Kidney (tissue), 14 donors: ENCODE measurements around the gene SPOCK1. TPM values are rescaled to one million over a fixed set of nuclear protein-coding genes. Genes with fewer than 3 reads are reported as not detected.

Experiments used
- DNase-seq, 5 donors: peaks; one replicate each; pipeline ENCODE4 v3.0.0-alpha.2; 2013 to 2020
- FAIRE-seq: peaks from 2 replicates; lab custom pipeline; 2012; peaks lifted over from hg19 to GRCh38; lab: Jason Lieb, UNC
- H3K27ac ChIP-seq, 2 donors: one replicate each; pipeline ENCODE4 v1.7.0; 2013; ENCODE audit warnings: low read depth in 2 of 2, low read length in 2 of 2, inconsistent platforms in 1 of 2
- H3K27me3 ChIP-seq: one replicate; pipeline ENCODE4 v1.7.1; 2013; ENCODE audit warnings: low read length, inconsistent platforms; ENCODE audit not compliant: control insufficient read depth, insufficient read depth
- H3K36me3 ChIP-seq, 3 donors: one replicate each; pipeline versions ENCODE4 v1.7.0 to v1.7.1; 2013; ENCODE audit warnings: low read length in 3 of 3, control low read depth in 1 of 3, inconsistent platforms in 1 of 3; ENCODE audit not compliant: insufficient read depth in 3 of 3, control insufficient read depth in 2 of 3
- H3K4me1 ChIP-seq, 3 donors: one replicate each; pipeline versions ENCODE4 v1.7.0 to v1.7.1; 2013; ENCODE audit warnings: low read length in 3 of 3, inconsistent platforms in 1 of 3, low read depth in 1 of 3; ENCODE audit not compliant: control insufficient read depth in 2 of 3, insufficient read depth in 2 of 3
- H3K4me3 ChIP-seq, 3 donors: one replicate each; pipeline versions ENCODE4 v1.7.0 to v1.8.1; 2013; ENCODE audit warnings: low read length in 3 of 3, control low read depth in 1 of 3, inconsistent platforms in 1 of 3
- H3K9ac ChIP-seq, 3 donors: one replicate each; pipeline versions ENCODE4 v1.7.0 to v1.7.1; 2013; ENCODE audit warnings: low read length in 3 of 3, control low read depth in 1 of 3, inconsistent platforms in 1 of 3
- H3K9me3 ChIP-seq, 3 donors: one replicate each; pipeline versions ENCODE4 v1.7.0 to v1.7.1; 2013; ENCODE audit warnings: low read length in 3 of 3, control low read depth in 1 of 3, inconsistent platforms in 1 of 3; ENCODE audit not compliant: control insufficient read depth in 2 of 3, insufficient read depth in 1 of 3
- intact Hi-C: fragments of 100-400 bp; cut with DNase I; formaldehyde crosslinking; loops from one replicate; pipeline ENCODE4 v1.11.1; 2022
- polyA plus RNA-seq: library from polyadenylated mRNA; stranded (reverse); fragments of 350-450 nt; fragmentation: Illumina TruSeq; extraction: RNeasy Lipid Tissue Mini Kit (QIAGEN cat#74804); gene quantifications from one replicate; pipeline ENCODE4 v1.2.3, GENCODE V29; 2014; ENCODE audit warnings: low read depth, low replicate concordance; ENCODE audit not compliant: insufficient read depth
- total RNA-seq: library from RNA; stranded (reverse); fragmentation: NEBNext Ultra II Directional; extraction: Animal tissue kit (Norgen Biotek cat#: 25700); gene quantifications from one replicate; pipeline ENCODE4 v1.2.1, GENCODE V29; 2021
- TF ChIP-seq, protein P1 (sequence below): IDR thresholded peaks from 3 replicates; pipeline ENCODE4 v1.5.1; 2012; ENCODE audit warnings: mild to moderate bottlenecking, moderate library complexity, borderline replicate concordance; ENCODE audit not compliant: insufficient read depth; ENCODE audit errors: extremely low read depth
- donor health status: control.
- donor health status: control.
- donor health status: control.
- donor health status: control.
- donor health status: control.
- donor health status: DM: yes; HTN: yes; CAD: no.
- donor health status: Normal renal cell carcinoma (clear cell type).

The SPOCK1 gene
- total and polyA plus RNA-seq, 2 donors from 2014 or later = 15.7 to 32.8 TPM

DNA sequence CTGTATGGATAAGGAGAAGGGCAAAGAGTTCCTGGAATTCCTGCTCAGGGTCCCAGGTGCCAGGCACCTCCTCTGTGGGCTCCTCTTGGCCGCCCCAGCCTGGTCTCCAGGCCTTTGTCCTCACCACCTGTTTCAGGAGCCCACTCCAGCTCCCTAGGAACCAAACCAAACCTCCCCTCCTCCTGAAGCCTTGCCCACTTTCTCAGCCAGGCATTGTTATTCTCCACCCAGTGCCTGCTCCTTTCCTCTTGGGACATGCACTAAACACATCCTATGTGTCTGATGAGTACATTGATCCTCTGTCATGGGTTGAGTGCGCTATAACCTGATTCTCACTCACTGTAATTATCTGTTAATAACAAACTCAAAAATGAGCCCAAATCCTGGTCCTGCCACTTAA, 189.8 kb downstream of the SPOCK1 start:
- Histone ChIP-seq H3K9me3 (no peaks in the 10 kb centered on the region), H3K27ac (no peak overlapping the region), H3K9ac (no peak overlapping the region), H3K27me3 (no peaks in the 10 kb centered on the region), H3K4me3 (no peak overlapping the region), H3K36me3 (no peaks in the 10 kb centered on the region), H3K4me1 (no peaks in the 10 kb centered on the region)
- no peak for FAIRE-seq
- intact Hi-C loops = no loop called here
- DNase-seq = no peak
- TF ChIP-seq, protein P1, sequence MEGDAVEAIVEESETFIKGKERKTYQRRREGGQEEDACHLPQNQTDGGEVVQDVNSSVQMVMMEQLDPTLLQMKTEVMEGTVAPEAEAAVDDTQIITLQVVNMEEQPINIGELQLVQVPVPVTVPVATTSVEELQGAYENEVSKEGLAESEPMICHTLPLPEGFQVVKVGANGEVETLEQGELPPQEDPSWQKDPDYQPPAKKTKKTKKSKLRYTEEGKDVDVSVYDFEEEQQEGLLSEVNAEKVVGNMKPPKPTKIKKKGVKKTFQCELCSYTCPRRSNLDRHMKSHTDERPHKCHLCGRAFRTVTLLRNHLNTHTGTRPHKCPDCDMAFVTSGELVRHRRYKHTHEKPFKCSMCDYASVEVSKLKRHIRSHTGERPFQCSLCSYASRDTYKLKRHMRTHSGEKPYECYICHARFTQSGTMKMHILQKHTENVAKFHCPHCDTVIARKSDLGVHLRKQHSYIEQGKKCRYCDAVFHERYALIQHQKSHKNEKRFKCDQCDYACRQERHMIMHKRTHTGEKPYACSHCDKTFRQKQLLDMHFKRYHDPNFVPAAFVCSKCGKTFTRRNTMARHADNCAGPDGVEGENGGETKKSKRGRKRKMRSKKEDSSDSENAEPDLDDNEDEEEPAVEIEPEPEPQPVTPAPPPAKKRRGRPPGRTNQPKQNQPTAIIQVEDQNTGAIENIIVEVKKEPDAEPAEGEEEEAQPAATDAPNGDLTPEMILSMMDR = no peak

DNA sequence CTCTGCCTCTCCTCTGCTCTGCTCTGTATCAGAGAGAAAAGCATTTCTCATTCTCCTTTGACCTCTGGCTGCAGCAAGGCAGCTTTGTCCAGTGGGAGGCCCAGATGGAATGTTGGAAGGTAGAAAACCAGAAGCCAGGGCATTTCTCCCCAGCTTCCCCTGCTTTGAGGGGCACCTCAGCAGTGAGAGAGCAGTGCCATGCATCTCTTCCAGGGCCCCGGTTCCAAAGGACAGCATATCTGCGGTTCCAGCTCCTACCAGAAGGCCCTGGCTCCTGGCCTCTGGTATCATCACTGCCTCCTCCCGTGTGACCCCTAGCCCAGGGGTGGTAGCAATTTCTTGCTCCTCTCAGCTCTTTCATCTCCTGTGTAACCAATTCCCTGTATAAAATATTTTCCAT, 190.8 kb downstream of the SPOCK1 start:
- FAIRE-seq = no peak
- no peak overlapping the region for H3K4me3 ChIP-seq
- no peaks in the 10 kb centered on the region for H3K9me3 ChIP-seq
- no peaks in the 10 kb centered on the region for H3K27me3 ChIP-seq
- H3K36me3 ChIP-seq = no peaks in the 10 kb centered on the region
- intact Hi-C loops = no loop called here
- no peak overlapping the region for H3K9ac ChIP-seq
- H3K4me1 ChIP-seq = no peaks in the 10 kb centered on the region
- no peak for DNase-seq
- no peak overlapping the region for H3K27ac ChIP-seq
- TF ChIP-seq, protein P1 = no peak

DNA sequence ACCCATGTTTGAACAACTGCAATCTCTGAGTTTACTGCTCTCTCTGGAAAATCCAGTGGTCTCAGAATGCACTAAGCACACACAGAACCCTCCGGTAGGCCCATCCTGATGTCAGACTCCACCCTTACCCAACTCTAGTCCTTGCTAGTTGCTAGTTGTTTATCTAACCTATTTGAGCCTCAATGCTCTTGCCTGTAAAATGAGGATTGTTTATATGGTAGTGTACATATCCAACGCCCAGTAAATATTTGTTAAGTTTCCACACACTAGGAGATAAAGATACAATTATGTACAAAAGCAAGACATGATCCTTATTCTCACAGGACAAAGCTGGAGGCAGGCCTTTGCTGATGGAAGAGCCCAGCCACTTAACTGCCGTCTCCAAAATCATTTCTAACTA, 192.2 kb downstream of the SPOCK1 start:
- no peak overlapping the region for H3K27ac ChIP-seq
- H3K4me3 ChIP-seq = no peak overlapping the region
- H3K4me1 ChIP-seq = no peaks in the 10 kb centered on the region
- FAIRE-seq (no peak), DNase-seq (no peak)
- H3K9ac ChIP-seq = no peak overlapping the region
- intact Hi-C loops = no loop called here
- H3K27me3 ChIP-seq = no peaks in the 10 kb centered on the region
- H3K9me3 ChIP-seq = no peaks in the 10 kb centered on the region
- TF ChIP-seq, protein P1 = no peak
- H3K36me3 ChIP-seq = no peaks in the 10 kb centered on the region

DNA sequence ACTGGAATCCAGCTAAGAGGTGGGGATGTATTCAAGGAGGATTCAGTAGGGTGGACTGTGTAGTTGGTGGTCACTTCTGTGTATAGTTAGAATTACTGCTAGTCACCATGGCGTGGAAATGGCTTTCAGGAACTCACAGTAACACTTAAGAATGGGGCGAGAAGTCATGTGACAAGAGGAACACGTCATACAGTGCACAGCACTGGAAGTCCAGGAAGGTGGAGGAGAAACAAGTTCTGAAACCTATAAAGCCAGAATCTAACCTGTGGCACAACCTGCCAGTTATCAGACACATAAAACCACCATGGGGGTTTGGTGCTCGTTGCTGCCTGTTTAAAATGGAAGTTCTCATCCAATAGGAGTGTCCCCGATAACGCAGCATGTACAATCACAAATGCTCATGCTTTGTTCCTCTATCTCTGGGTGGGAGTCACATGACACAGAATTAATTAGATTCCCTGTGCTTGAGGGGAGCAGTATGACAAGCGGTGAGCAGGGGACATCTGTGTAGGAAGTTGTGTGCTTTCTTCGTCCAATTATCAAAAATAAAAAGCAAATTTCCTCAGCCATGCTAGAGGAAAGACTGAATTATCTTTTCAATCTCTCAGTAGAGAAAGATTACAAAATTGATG, 193.0 kb downstream of the SPOCK1 start:
- TF ChIP-seq, protein P1 = no peak
- Histone ChIP-seq H3K27ac (no peak overlapping the region), H3K4me1 (no peaks in the 10 kb centered on the region), H3K27me3 (no peaks in the 10 kb centered on the region), H3K9ac (no peak overlapping the region), H3K4me3 (no peak overlapping the region), H3K9me3 (no peaks in the 10 kb centered on the region), H3K36me3 (no peaks in the 10 kb centered on the region)
- no peak for FAIRE-seq
- no peak for DNase-seq
- intact Hi-C loops = no loop called here
